Panc1 (cell line): Measurements from ENCODE around the gene LYRM9.
"Not testable (repeated sequence)": the region's sequence is repeated elsewhere in the genome, so short reads cannot be mapped to it uniquely, and the experiment has no call there.

Source experiments
- CTCF ChIP-seq: fragments of 450-650 bp; IDR thresholded peaks from 2 replicates; pipeline ENCODE4 v1.5.1; 2017; ENCODE audit warnings: mild to moderate bottlenecking
- POLR2AphosphoS5 ChIP-seq: IDR thresholded peaks from 2 replicates; pipeline ENCODE4 v1.6.1; 2012; ENCODE audit warnings: mild to moderate bottlenecking, low read depth, low read length, moderate library complexity
- REST ChIP-seq, 2 experiments: IDR thresholded peaks; 2 replicates each; pipeline ENCODE4 v1.6.1; 2011 to 2012; ENCODE audit warnings: low read depth in 2 of 2, control low read depth in 1 of 2, low read length in 1 of 2, mild to moderate bottlenecking in 1 of 2, moderate library complexity in 1 of 2; ENCODE audit not compliant: insufficient read depth in 1 of 2
- SIN3A ChIP-seq: IDR thresholded peaks from 2 replicates; pipeline ENCODE4 v1.6.1; 2012; ENCODE audit warnings: low read depth, mild to moderate bottlenecking, low read length, moderate library complexity, borderline replicate concordance; ENCODE audit not compliant: insufficient read depth

DNA sequence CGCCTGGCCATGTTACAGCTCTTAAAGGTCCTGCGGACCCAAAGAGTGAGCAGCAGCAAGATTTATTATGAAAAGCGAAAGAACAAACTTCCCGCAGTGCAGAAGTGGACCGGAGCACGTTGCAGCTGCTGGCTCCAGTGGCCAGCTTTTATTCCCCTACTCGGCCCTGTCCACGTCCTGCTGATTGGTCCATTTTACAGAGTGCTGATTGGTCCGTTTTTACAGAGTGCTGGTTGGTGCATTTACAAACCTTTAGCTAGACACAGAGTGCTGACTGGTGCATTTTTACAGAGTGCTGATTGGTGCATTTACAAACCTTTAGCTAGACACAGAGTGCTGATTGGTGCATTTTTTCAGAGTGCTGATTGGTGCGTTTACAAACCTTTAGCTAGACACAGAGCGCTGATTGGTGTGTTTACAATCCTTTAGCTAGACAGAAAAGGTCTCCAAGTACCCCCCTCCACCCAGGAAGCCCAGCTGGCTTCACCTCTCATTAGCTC, 46.3 kb downstream of the LYRM9 start:
- not testable (repeated sequence) for TF ChIP-seq CTCF; POLR2AphosphoS5; REST (IDR thresholded peaks at IDR 0.05; ENCODE audit: insufficient read depth in 1 of 2, low read depth in 2 of 2, low read length in 1 of 2); SIN3A
